Ovary (tissue), 9 donors: ENCODE data around the gene SIM1. TPM values are rescaled to one million over a fixed set of nuclear protein-coding genes. Genes with fewer than 3 reads are reported as not detected.

Experiments
- DNase-seq, 5 donors: peaks; one replicate each; pipeline ENCODE4 v3.0.0-alpha.2; 2019 to 2020
- H3K27ac ChIP-seq, 2 donors: fragments of 200-600 bp; one replicate each; pipeline versions ENCODE4 v1.5.1 to v1.8.0; 2019 to 2022
- H3K27me3 ChIP-seq: fragments of 200-600 bp; one replicate; pipeline ENCODE4 v1.8.0; 2022
- H3K36me3 ChIP-seq: fragments of 200-600 bp; sonication (generic); one replicate; pipeline ENCODE4 v1.5.1; 2019
- H3K4me1 ChIP-seq: one replicate; pipeline ENCODE4 v1.8.1; 2013; ENCODE audit warnings: mild to moderate bottlenecking, moderate library complexity; ENCODE audit not compliant: insufficient read depth
- H3K4me3 ChIP-seq: fragments of 200-600 bp; sonication (generic); one replicate; pipeline ENCODE4 v1.5.1; 2017
- H3K9me3 ChIP-seq, 2 donors: fragments of 200-600 bp in 1 of 2; sonication (generic) in 1 of 2; one replicate each; pipeline versions ENCODE4 v1.5.1 to v1.8.1; 2013 to 2019; ENCODE audit warnings: mild to moderate bottlenecking in 1 of 2, moderate library complexity in 1 of 2
- CTCF ChIP-seq, 3 donors: fragments of 450-650 bp in 2 of 3; fragments of 200-600 bp in 1 of 3; IDR thresholded peaks; one replicate each; pipeline versions ENCODE4 v1.5.1 to v1.8.0; 2016 to 2022; ENCODE audit warnings: antibody characterized with exemption in 3 of 3, mild to moderate bottlenecking in 1 of 3
- EP300 ChIP-seq: sonication (generic); formaldehyde crosslinking; IDR thresholded peaks from one replicate; pipeline ENCODE4 v1.6.1; 2017; ENCODE audit warnings: antibody characterized with exemption
- POLR2A ChIP-seq: fragments of 450-650 bp; IDR thresholded peaks from one replicate; pipeline ENCODE4 v1.6.1; 2017; ENCODE audit warnings: antibody characterized with exemption, mild to moderate bottlenecking, moderate library complexity
- WGBS, 3 donors: extraction: QIAGEN DNeasy Blood & Tissue Kit in 1 of 3; methylation state at CpG; one replicate each; pipeline versions ENCODE4 v1.1.5 to v1.1.7; 2013 to 2017; 5-methylcytosine and 5-hydroxymethylcytosine counted together
- intact Hi-C, 4 donors: fragments of 100-400 bp; cut with DNase I; formaldehyde crosslinking; loops; one replicate each; pipeline versions ENCODE4 v1.11.0 to v1.15.1; 2022 to 2023
- polyA plus RNA-seq, 2 donors: library from polyadenylated mRNA; stranded (reverse); fragments of 200-250 nt in 1 of 2; fragments of 350-450 nt in 1 of 2; fragmentation: Illumina TruSeq in 1 of 2; extraction: RNeasy Lipid Tissue Mini Kit (QIAGEN cat#74804) in 1 of 2; gene quantifications; one replicate each; pipeline ENCODE4 v1.2.3, GENCODE V29; 2013 to 2014
- total RNA-seq, 7 donors: library from RNA; depleted of rRNA in 2 of 7; stranded (reverse); fragments of >200 nt in 2 of 7; fragmentation: NEBNext Ultra II Directional in 3 of 7; extraction: Animal tissue kit (Norgen Biotek cat#: 25700) in 3 of 7; gene quantifications; one replicate each; pipeline versions ENCODE4 v1.1.0 to v1.2.4, GENCODE V29; 2016 to 2023
- donor health status: DM: no; HTN: no; CAD: no; lungs with moderate emphysema.
- donor health status: DM: no; HTN: no; CAD: no.
- donor health status: Bipolar disorder and iron deficiency.
- donor health status: DM: yes; HTN: yes; CAD: no.
- donor health status: DM: no; HTN: no; CAD: no.
- donor health status: DM: yes; HTN: yes; CAD: no.

The SIM1 gene
- total and polyA plus RNA-seq, 9 donors = 0.12 TPM; not detected in 8

DNA sequence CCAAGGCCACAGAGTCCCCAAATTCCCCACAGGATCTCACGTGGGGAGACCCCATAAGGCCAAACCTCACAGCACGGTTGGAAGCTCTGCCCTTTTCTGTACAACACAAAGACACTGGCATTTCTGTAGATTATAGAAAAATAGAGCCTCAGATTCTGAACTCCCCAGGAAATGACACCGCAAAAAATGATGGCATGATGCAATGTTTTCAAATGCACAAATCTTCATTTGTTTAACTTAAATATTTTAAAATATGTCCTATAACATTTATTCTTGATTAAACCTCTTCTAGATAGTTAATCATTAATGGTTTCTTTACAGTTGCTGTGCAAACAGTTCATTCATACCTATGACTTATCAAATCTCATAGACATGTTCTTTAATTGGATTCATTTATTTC lies 33.8 kb downstream of the SIM1 start:
- Histone ChIP-seq H3K27me3 (no peaks in the 10 kb centered on the region), H3K4me1 (no peaks in the 10 kb centered on the region), H3K27ac (no peak overlapping the region), H3K36me3 (no peaks in the 10 kb centered on the region), H3K9me3 (no peaks in the 10 kb centered on the region), H3K4me3 (no peak overlapping the region)
- intact Hi-C loops = no loop called here
- TF ChIP-seq POLR2A = no peak
- no peak for TF ChIP-seq EP300
- no peak for TF ChIP-seq CTCF (IDR thresholded peaks at IDR 0.05)
- 58 to 66% (median 61%) methylated on average over 3 of the region's 3 CpGs for WGBS, 3 donors
- no peak for DNase-seq

- no peak for TF ChIP-seq CTCF (IDR thresholded peaks at IDR 0.05)
- no peak for TF ChIP-seq POLR2A
- no peak for TF ChIP-seq EP300
- Histone ChIP-seq H3K9me3 (no peaks in the 10 kb centered on the region), H3K27ac (no peak overlapping the region), H3K4me1 (no peaks in the 10 kb centered on the region), H3K27me3 (no peaks in the 10 kb centered on the region), H3K36me3 (no peaks in the 10 kb centered on the region), H3K4me3 (no peak overlapping the region)
- DNase-seq = no peak
- intact Hi-C loops = no loop called here
Measured at GRCh38 chr6:100427452-100427851, 37.3 kb downstream of the SIM1 start.

- Histone ChIP-seq H3K36me3 (no peaks in the 10 kb centered on the region), H3K27me3 (no peaks in the 10 kb centered on the region), H3K9me3 (no peaks in the 10 kb centered on the region), H3K4me3 (no peak overlapping the region), H3K4me1 (no peaks in the 10 kb centered on the region), H3K27ac (no peak overlapping the region)
- intact Hi-C loops = no loop called here
- DNase-seq = no peak
- 79 to 82% (median 81%) methylated on average over 10 of the region's 10 CpGs for WGBS, 3 donors
- TF ChIP-seq CTCF (IDR thresholded peaks at IDR 0.05) = no peak
- TF ChIP-seq EP300 = no peak
- TF ChIP-seq POLR2A = no peak
Measured at GRCh38 chr6:100426744-100427338, 37.9 kb downstream of the SIM1 start.

GRCh38 chr6:100426241-100426640 lies 38.5 kb downstream of the SIM1 start:
- intact Hi-C loops = no loop called here
- H3K27ac ChIP-seq = no peak overlapping the region
- H3K4me3 ChIP-seq = no peak overlapping the region
- TF ChIP-seq POLR2A = no peak
- 93 to 96% (median 94%) methylated on average over 3 of the region's 3 CpGs for WGBS, 3 donors
- DNase-seq = no peak
- H3K27me3 ChIP-seq = no peaks in the 10 kb centered on the region
- no peaks in the 10 kb centered on the region for H3K9me3 ChIP-seq
- H3K36me3 ChIP-seq = no peaks in the 10 kb centered on the region
- H3K4me1 ChIP-seq = no peaks in the 10 kb centered on the region

DNA sequence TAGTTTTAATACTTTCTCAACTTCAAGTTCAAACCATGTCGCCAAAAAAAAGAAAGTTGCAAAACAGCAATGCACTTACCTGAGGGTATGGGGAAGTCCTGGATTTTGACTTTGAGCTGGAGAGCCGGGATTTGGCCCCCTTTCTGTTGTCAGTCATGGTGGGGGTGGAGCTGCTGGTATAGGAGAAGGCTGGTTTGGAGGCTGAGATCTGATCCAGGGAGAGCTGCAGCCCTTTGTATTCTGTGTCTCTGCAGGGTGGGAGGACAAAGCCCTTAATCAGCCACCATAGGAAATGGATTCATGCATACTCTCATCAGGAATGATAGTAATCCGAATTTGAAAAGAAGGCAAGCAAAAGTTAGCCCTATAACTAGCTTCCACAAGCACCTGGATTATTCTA lies 44.0 kb downstream of the SIM1 start:
- H3K4me3 ChIP-seq = no peak overlapping the region
- WGBS, 3 donors = 44 to 55% (median 51%) methylated on average over 3 of the region's 3 CpGs
- H3K27me3 ChIP-seq = no peaks in the 10 kb centered on the region
- intact Hi-C loops = no loop called here
- no peak overlapping the region for H3K27ac ChIP-seq
- H3K4me1 ChIP-seq = no peaks in the 10 kb centered on the region
- no peaks in the 10 kb centered on the region for H3K36me3 ChIP-seq
- TF ChIP-seq EP300 (no peak), POLR2A (no peak), CTCF (IDR thresholded peaks at IDR 0.05) (no peak)
- DNase-seq = no peak
- no peaks in the 10 kb centered on the region for H3K9me3 ChIP-seq
